Body of pancreas (tissue), 4 donors: ENCODE measurements around the gene NMRK2.

Source experiments
- POLR2A ChIP-seq, 3 donors: fragments of 450-650 bp; IDR thresholded peaks; one replicate each; pipeline ENCODE4 v1.6.1; 2016; ENCODE audit warnings: antibody characterized with exemption in 3 of 3, mild to moderate bottlenecking in 2 of 3
- TF ChIP-seq, protein P1 (sequence below), 7 experiments: fragments of 450-650 bp in 4 of 7; fragments of 200-600 bp in 3 of 7; sonication (generic) in 3 of 7; IDR thresholded peaks; one replicate each; pipeline ENCODE4 v1.5.1; 2016 to 2019; ENCODE audit warnings: antibody characterized with exemption in 7 of 7

DNA sequence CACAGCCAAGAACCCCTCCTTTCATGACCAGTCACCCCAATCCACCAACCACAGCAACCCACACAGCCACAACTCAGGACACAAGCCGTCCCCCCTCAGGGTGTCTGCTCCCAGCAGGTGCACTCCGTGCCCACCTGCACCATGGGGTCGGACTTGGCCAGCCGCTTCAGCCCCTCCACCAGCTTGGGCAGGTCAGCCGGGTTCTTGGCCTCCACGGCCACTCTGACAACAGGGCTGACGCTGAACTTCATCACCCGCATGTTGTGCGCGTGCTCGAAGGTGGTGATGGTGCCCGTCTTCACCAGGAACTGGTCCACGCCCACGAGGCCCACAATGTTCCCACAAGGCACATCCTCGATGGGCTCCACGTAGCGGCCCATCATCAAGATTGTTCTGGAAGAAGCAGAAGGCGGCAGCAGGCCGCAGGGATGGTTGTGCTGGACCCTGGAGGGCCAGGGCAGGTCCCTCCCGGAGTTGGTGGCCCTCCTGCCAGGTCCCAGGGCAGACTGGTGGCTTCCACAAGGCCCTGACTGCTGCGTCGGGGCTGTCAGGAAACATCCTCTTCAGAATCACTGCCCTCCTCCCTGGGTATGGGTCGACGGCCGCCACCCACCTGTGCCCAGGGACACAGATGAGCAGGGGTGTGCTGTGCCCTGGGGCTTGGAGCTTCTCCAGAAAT is 46.9 kb downstream of the NMRK2 start:
- TF ChIP-seq, protein P1, sequence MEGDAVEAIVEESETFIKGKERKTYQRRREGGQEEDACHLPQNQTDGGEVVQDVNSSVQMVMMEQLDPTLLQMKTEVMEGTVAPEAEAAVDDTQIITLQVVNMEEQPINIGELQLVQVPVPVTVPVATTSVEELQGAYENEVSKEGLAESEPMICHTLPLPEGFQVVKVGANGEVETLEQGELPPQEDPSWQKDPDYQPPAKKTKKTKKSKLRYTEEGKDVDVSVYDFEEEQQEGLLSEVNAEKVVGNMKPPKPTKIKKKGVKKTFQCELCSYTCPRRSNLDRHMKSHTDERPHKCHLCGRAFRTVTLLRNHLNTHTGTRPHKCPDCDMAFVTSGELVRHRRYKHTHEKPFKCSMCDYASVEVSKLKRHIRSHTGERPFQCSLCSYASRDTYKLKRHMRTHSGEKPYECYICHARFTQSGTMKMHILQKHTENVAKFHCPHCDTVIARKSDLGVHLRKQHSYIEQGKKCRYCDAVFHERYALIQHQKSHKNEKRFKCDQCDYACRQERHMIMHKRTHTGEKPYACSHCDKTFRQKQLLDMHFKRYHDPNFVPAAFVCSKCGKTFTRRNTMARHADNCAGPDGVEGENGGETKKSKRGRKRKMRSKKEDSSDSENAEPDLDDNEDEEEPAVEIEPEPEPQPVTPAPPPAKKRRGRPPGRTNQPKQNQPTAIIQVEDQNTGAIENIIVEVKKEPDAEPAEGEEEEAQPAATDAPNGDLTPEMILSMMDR (IDR thresholded peaks at IDR 0.05), result no peak
- TF ChIP-seq POLR2A (IDR thresholded peaks at IDR 0.05), result no peak
